Panc1 (cell line): Measurements from ENCODE around the gene PRKAG2. TPM values are rescaled to one million over a fixed set of nuclear protein-coding genes. Genes with fewer than 3 reads are reported as not detected.

Source experiments
- ATAC-seq: fragments of 200-7000 bp; cut with Tn5 transposase; 2 replicates; pipeline ENCODE4 v1.9.1; 2020; ENCODE audit warnings: mild to moderate bottlenecking, moderate library complexity
- BruUV-seq: library from RNA; stranded (reverse); fragments of 400-500 nt; replicated peaks from 2 replicates; lab custom pipeline; 2021; lab: Mats Ljungman, UMichigan
- CTCF ChIA-PET: fragments of 300-600 bp; sonication (Branson Sonifier 250); formaldehyde crosslinking; loops from one replicate; lab custom pipeline; 2022; ENCODE audit warnings: antibody characterized with exemption; lab: Charles Lee
- POLR2A ChIA-PET: fragments of 300-600 bp; sonication (Branson Sonifier 250); formaldehyde crosslinking; loops from one replicate; lab custom pipeline; 2022; ENCODE audit warnings: antibody characterized with exemption; lab: Charles Lee
- DNase-seq: peaks from one replicate; pipeline ENCODE4 v3.0.0-alpha.2; 2010; ENCODE audit warnings: low read depth, low spot score
- H3K27ac ChIP-seq: 2 replicates; pipeline ENCODE4 v1.5.1; 2011; ENCODE audit warnings: mild to moderate bottlenecking, low read length, inconsistent platforms
- H3K27me3 ChIP-seq: fragments of 200-500 bp; sonication (Bioruptor generic); 2 replicates; pipeline ENCODE4 v1.6.0; 2014; ENCODE audit warnings: low read length, inconsistent platforms; ENCODE audit not compliant: control insufficient read depth, insufficient read depth
- H3K36me3 ChIP-seq: fragments of 200-500 bp; sonication (Bioruptor generic); 2 replicates; pipeline ENCODE4 v1.5.1; 2014; ENCODE audit warnings: inconsistent platforms, mild to moderate bottlenecking, low read length, moderate library complexity; ENCODE audit not compliant: control insufficient read depth, insufficient read depth
- H3K4me1 ChIP-seq: 2 replicates; pipeline ENCODE4 v1.5.1; 2011; ENCODE audit warnings: inconsistent platforms, mild to moderate bottlenecking, low read length, moderate library complexity; ENCODE audit not compliant: control insufficient read depth, insufficient read depth
- H3K4me3 ChIP-seq, 2 experiments: 2 replicates each; pipeline ENCODE4 v1.5.1; 2011 to 2012; ENCODE audit warnings: low read depth in 2 of 2, low read length in 2 of 2, mild to moderate bottlenecking in 2 of 2, inconsistent platforms in 1 of 2, moderate library complexity in 1 of 2
- H3K9me3 ChIP-seq: fragments of 200-500 bp; sonication (Bioruptor generic); 2 replicates; pipeline ENCODE4 v1.5.1; 2014; ENCODE audit warnings: low read depth, mild to moderate bottlenecking, inconsistent platforms, low read length, moderate library complexity; ENCODE audit not compliant: control insufficient read depth, insufficient read depth
- CTCF ChIP-seq: fragments of 450-650 bp; IDR thresholded peaks from 2 replicates; pipeline ENCODE4 v1.5.1; 2017; ENCODE audit warnings: mild to moderate bottlenecking
- POLR2AphosphoS5 ChIP-seq: IDR thresholded peaks from 2 replicates; pipeline ENCODE4 v1.6.1; 2012; ENCODE audit warnings: mild to moderate bottlenecking, low read depth, low read length, moderate library complexity
- SIN3A ChIP-seq: IDR thresholded peaks from 2 replicates; pipeline ENCODE4 v1.6.1; 2012; ENCODE audit warnings: low read depth, mild to moderate bottlenecking, low read length, moderate library complexity, borderline replicate concordance; ENCODE audit not compliant: insufficient read depth
- TCF7L2 ChIP-seq: IDR thresholded peaks from 2 replicates; pipeline ENCODE4 v1.6.1; 2011; ENCODE audit warnings: mild to moderate bottlenecking, low read depth, low read length, inconsistent platforms
- in situ Hi-C: cut with HindIII; loops from 2 replicates; pipeline ENCODE4 v1.10.0; 2016; ENCODE audit warnings: low sequenced_read_pairs, low pct_unique_long_range_greater_than_20kb
- intact Hi-C: fragments of 100-400 bp; cut with micrococcal nuclease; formaldehyde crosslinking; loops from one replicate; pipeline ENCODE4 v1.10.0; 2022; ENCODE audit not compliant: unreplicated experiment
- total RNA-seq: library from RNA; stranded (reverse); gene quantifications from one replicate; pipeline ENCODE4 v1.2.1, GENCODE V29; 2021; ENCODE audit not compliant: unreplicated experiment
- TF ChIP-seq, protein P1 (sequence below), 2 experiments: IDR thresholded peaks; 2 replicates each; pipeline ENCODE4 v1.6.1; 2011 to 2012; ENCODE audit warnings: low read depth in 2 of 2, control low read depth in 1 of 2, low read length in 1 of 2, mild to moderate bottlenecking in 1 of 2, moderate library complexity in 1 of 2; ENCODE audit not compliant: insufficient read depth in 1 of 2

The PRKAG2 gene
- total RNA-seq, 1 experiment from 2014 or later = 71.6 TPM

DNA sequence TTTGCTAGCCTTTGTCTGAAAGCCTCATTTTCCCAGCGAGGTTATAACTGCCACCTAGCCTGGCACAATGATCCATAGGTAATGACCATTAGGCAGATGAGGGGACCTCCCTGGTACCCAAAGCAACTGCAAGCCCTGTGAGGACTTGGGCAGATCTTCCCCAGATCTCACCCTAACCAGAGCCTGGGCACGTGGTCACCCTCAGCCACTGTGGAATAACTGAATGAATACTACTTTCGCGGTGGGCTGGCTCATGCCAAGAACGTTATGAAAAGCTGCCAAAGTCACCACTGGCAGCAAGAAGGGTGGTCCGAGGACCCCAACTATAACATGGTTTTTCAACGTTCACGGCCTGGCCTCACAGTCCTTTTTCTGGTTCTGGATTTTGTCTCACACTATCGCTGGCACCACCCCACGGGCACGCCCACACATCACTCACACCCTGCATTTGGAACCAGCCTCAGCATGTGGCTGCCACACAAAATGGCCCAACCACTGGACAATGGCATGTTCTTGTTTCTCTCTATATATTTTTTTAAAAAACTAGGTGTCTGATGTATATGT lies 3.4 kb downstream of the PRKAG2 start:
- TF ChIP-seq, protein P1, sequence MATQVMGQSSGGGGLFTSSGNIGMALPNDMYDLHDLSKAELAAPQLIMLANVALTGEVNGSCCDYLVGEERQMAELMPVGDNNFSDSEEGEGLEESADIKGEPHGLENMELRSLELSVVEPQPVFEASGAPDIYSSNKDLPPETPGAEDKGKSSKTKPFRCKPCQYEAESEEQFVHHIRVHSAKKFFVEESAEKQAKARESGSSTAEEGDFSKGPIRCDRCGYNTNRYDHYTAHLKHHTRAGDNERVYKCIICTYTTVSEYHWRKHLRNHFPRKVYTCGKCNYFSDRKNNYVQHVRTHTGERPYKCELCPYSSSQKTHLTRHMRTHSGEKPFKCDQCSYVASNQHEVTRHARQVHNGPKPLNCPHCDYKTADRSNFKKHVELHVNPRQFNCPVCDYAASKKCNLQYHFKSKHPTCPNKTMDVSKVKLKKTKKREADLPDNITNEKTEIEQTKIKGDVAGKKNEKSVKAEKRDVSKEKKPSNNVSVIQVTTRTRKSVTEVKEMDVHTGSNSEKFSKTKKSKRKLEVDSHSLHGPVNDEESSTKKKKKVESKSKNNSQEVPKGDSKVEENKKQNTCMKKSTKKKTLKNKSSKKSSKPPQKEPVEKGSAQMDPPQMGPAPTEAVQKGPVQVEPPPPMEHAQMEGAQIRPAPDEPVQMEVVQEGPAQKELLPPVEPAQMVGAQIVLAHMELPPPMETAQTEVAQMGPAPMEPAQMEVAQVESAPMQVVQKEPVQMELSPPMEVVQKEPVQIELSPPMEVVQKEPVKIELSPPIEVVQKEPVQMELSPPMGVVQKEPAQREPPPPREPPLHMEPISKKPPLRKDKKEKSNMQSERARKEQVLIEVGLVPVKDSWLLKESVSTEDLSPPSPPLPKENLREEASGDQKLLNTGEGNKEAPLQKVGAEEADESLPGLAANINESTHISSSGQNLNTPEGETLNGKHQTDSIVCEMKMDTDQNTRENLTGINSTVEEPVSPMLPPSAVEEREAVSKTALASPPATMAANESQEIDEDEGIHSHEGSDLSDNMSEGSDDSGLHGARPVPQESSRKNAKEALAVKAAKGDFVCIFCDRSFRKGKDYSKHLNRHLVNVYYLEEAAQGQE (IDR thresholded peaks at IDR 0.05; ENCODE audit: insufficient read depth in 1 of 2, low read depth in 2 of 2, low read length in 1 of 2) = no peak
- no peak for TF ChIP-seq POLR2AphosphoS5
- no peak for TF ChIP-seq SIN3A
- no peak for TF ChIP-seq CTCF
- TF ChIP-seq TCF7L2 = no peak
- CTCF ChIA-PET = no interaction called here
- POLR2A ChIA-PET = no interaction called here
- Histone ChIP-seq H3K9me3 (no peaks in the 10 kb centered on the region), H3K4me3 (no peak overlapping the region), H3K36me3 (no peaks in the 10 kb centered on the region), H3K4me1 (peaks cover 3% of the 10 kb centered on the region), H3K27me3 (no peaks in the 10 kb centered on the region; the same call in 1 of the 2 replicates), H3K27ac (no peak overlapping the region)
- ATAC-seq (no peak), DNase-seq (no peak)
- in situ Hi-C loops = no loop called here
- intact Hi-C loops = loop anchor here (10.0 kb wide), 1 partner anchor 89 kb away; no protein-coding TSS in a partner anchor
- BruUV-seq = no TSS peak

DNA sequence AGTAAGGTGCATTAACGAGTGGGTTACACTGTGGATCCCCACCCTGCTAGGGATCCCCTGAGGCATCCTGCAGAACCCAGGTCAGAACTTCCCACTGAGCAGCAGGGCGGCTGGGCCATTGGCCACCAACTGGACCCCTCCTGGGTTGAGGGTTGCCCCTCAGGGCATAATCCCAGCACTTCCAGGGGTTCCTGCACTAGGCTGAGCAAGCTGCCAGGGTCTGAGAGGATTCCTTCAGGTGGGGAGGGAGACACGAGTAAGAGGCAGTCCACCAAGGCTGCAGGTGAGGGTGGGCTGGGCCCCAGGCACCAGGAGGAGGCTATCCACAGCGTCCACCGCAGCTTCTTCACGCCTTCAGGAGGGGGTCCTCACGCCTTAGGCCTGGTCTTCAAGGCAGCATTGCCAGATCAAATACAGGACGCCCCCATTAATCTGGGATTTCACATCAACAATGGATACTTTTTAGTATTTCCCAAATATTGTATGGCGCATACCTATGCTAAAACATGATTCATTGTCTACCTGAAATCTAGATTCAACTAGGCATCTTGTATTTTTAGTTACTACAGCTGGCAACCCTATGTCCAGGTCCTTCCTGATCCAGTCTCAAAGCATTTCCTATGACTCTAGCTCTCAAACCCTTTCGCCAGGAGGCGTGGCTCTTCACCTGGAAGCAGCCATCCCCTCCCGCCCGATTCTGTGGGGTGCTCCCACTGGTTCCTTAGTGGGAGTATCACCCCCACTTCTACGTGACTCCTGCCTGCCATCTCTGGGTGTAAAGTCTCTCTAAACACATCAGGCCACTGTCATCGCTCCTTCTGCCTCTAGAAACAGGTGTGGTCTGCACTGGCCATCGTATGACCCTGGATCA lies 4.1 kb downstream of the PRKAG2 start:
- no peaks in the 10 kb centered on the region; the same call in 1 of the 2 replicates for H3K27me3 ChIP-seq
- CTCF ChIA-PET = no interaction called here
- no peak overlapping the region for H3K27ac ChIP-seq
- in situ Hi-C loops (no loop called here), intact Hi-C loops (loop anchor here (10.0 kb wide), 1 partner anchor 88 kb away; no protein-coding TSS in a partner anchor)
- peaks cover 3% of the 10 kb centered on the region for H3K4me1 ChIP-seq
- no peaks in the 10 kb centered on the region for H3K36me3 ChIP-seq
- DNase-seq = no peak
- no peak for ATAC-seq
- no TSS peak for BruUV-seq
- TF ChIP-seq, protein P1 (IDR thresholded peaks at IDR 0.05; ENCODE audit: insufficient read depth in 1 of 2, low read depth in 2 of 2, low read length in 1 of 2) = no peak
- no peak for TF ChIP-seq TCF7L2
- no peak for TF ChIP-seq POLR2AphosphoS5
- no peak for TF ChIP-seq CTCF
- no peak for TF ChIP-seq SIN3A
- POLR2A ChIA-PET = interaction anchor here (0.6 kb wide), 1 partner anchor 244 kb away, joined by 7 read pairs; no protein-coding TSS in a partner anchor
- no peak overlapping the region for H3K4me3 ChIP-seq
- H3K9me3 ChIP-seq = no peaks in the 10 kb centered on the region
